H9 (cell line): ENCODE results near the gene MROH2A. TPM values are rescaled to one million over a fixed set of nuclear protein-coding genes. Genes with fewer than 3 reads are reported as not detected.
"Not testable (repeated sequence)": the region's sequence is repeated elsewhere in the genome, so short reads cannot be mapped to it uniquely, and the experiment has no call there.

ENCODE experiments used
- DNase-seq: peaks from one replicate; pipeline ENCODE4 v3.0.0-alpha.2; 2017
- H2AFZ ChIP-seq: one replicate; pipeline ENCODE4 v1.6.1; 2013; ENCODE audit warnings: mild to moderate bottlenecking, low read length, control low read depth, moderate library complexity
- H2AK5ac ChIP-seq: 2 replicates; pipeline ENCODE4 v1.6.1; 2013; ENCODE audit warnings: low read length, control low read depth, mixed read lengths; ENCODE audit not compliant: insufficient read length
- H2BK120ac ChIP-seq: one replicate; pipeline ENCODE4 v1.6.1; 2013; ENCODE audit warnings: low read depth, mild to moderate bottlenecking, low read length, control low read depth, inconsistent platforms; ENCODE audit not compliant: poor library complexity, severe bottlenecking
- H2BK12ac ChIP-seq: 2 replicates; pipeline ENCODE4 v1.6.1; 2013; ENCODE audit warnings: low read length, control low read depth, mixed read lengths, low read depth; ENCODE audit not compliant: insufficient read length
- H2BK15ac ChIP-seq: 2 replicates; pipeline ENCODE4 v1.6.1; 2013; ENCODE audit warnings: low read depth, low read length, control low read depth
- H2BK20ac ChIP-seq: one replicate; pipeline ENCODE4 v1.6.1; 2013; ENCODE audit warnings: low read depth, mild to moderate bottlenecking, low read length, control low read depth, inconsistent platforms; ENCODE audit not compliant: poor library complexity, severe bottlenecking
- H2BK5ac ChIP-seq: 2 replicates; pipeline ENCODE4 v1.6.1; 2013; ENCODE audit warnings: low read length, control low read depth, mixed read lengths; ENCODE audit not compliant: insufficient read length
- H3K14ac ChIP-seq: 2 replicates; pipeline ENCODE4 v1.6.1; 2013; ENCODE audit warnings: low read length, control low read depth; ENCODE audit not compliant: insufficient read depth
- H3K18ac ChIP-seq: 2 replicates; pipeline ENCODE4 v1.6.1; 2013; ENCODE audit warnings: low read depth, mild to moderate bottlenecking, mixed read lengths, low read length, control low read depth; ENCODE audit not compliant: insufficient read length
- H3K23ac ChIP-seq: 2 replicates; pipeline ENCODE4 v1.6.1; 2013; ENCODE audit warnings: low read length, control low read depth, mixed read lengths, low read depth; ENCODE audit not compliant: insufficient read length
- H3K23me2 ChIP-seq: 2 replicates; pipeline ENCODE4 v1.6.1; 2013; ENCODE audit warnings: low read depth, mild to moderate bottlenecking, mixed read lengths, low read length, control low read depth; ENCODE audit not compliant: insufficient read length, poor library complexity, severe bottlenecking
- H3K27ac ChIP-seq: 2 replicates; pipeline ENCODE4 v1.5.1; 2013; ENCODE audit warnings: low read length, control low read depth, mixed read lengths, low read depth; ENCODE audit not compliant: insufficient read length
- H3K27me3 ChIP-seq: 2 replicates; pipeline ENCODE4 v1.6.1; 2013; ENCODE audit warnings: low read length, control low read depth, inconsistent platforms; ENCODE audit not compliant: insufficient read depth
- H3K4ac ChIP-seq: 2 replicates; pipeline ENCODE4 v1.6.1; 2013; ENCODE audit warnings: low read depth, mild to moderate bottlenecking, control low read depth, inconsistent platforms, low read length, moderate library complexity
- H3K4me1 ChIP-seq: 2 replicates; pipeline ENCODE4 v1.6.1; 2013; ENCODE audit warnings: low read length, control low read depth, inconsistent platforms; ENCODE audit not compliant: insufficient read depth
- H3K4me2 ChIP-seq: 2 replicates; pipeline ENCODE4 v1.6.1; 2013; ENCODE audit warnings: low read length, control low read depth, mixed read lengths; ENCODE audit not compliant: insufficient read length, insufficient read depth
- H3K56ac ChIP-seq: 2 replicates; pipeline ENCODE4 v1.6.1; 2013; ENCODE audit warnings: low read depth, mild to moderate bottlenecking, mixed read lengths, low read length, control low read depth; ENCODE audit not compliant: insufficient read length
- H3K79me1 ChIP-seq: 2 replicates; pipeline ENCODE4 v1.6.1; 2013; ENCODE audit warnings: low read depth, mild to moderate bottlenecking, moderate library complexity, low read length, control low read depth, inconsistent platforms; ENCODE audit not compliant: insufficient read depth, poor library complexity, severe bottlenecking
- H3K79me2 ChIP-seq: 2 replicates; pipeline ENCODE4 v1.6.1; 2013; ENCODE audit warnings: low read length, control low read depth, inconsistent platforms; ENCODE audit not compliant: insufficient read depth
- H3K9ac ChIP-seq: 2 replicates; pipeline ENCODE4 v1.6.1; 2013; ENCODE audit warnings: low read length, control low read depth, mixed read lengths; ENCODE audit not compliant: insufficient read length; ENCODE audit errors: extremely low read depth
- H3K9me3 ChIP-seq: one replicate; pipeline ENCODE4 v1.6.1; 2013; ENCODE audit warnings: low read depth, low read length, inconsistent platforms; ENCODE audit not compliant: control insufficient read depth
- H3T11ph ChIP-seq: one replicate; pipeline ENCODE4 v1.6.1; 2013; ENCODE audit warnings: mild to moderate bottlenecking, low read length, control low read depth, inconsistent platforms
- H4K20me1 ChIP-seq: one replicate; pipeline ENCODE4 v1.6.1; 2013; ENCODE audit not compliant: control insufficient read depth, insufficient read length, insufficient read depth
- H4K5ac ChIP-seq: 2 replicates; pipeline ENCODE4 v1.6.1; 2013; ENCODE audit warnings: low read depth, mild to moderate bottlenecking, mixed read lengths, low read length, control low read depth; ENCODE audit not compliant: insufficient read length
- H4K8ac ChIP-seq: replicated peaks from 2 replicates; pipeline ENCODE4 v1.6.1; 2013; ENCODE audit warnings: low read length, control low read depth, mixed read lengths, low read depth; ENCODE audit not compliant: insufficient read length
- H4K91ac ChIP-seq: 2 replicates; pipeline ENCODE4 v1.6.1; 2013; ENCODE audit warnings: low read depth, mild to moderate bottlenecking, moderate library complexity, mixed read lengths, low read length, control low read depth; ENCODE audit not compliant: insufficient read length
- H3K27ac Mint-ChIP-seq, 3 experiments: 2 replicates in 2 of 3; 3 replicates in 1 of 3; pipeline ENCODE4 v1.8.0; 2020 to 2021; ENCODE audit warnings: mixed read lengths in 3 of 3, mild to moderate bottlenecking in 1 of 3, moderate library complexity in 1 of 3
- H3K27me3 Mint-ChIP-seq: 2 replicates; pipeline ENCODE4 v1.8.0; 2021; ENCODE audit warnings: low read depth, mild to moderate bottlenecking, moderate library complexity, mixed read lengths
- H3K36me3 Mint-ChIP-seq, 3 experiments: 2 replicates in 2 of 3; 3 replicates in 1 of 3; pipeline ENCODE4 v1.8.0; 2020 to 2021; ENCODE audit warnings: low read depth in 3 of 3, mixed read lengths in 3 of 3; ENCODE audit not compliant: insufficient read depth in 1 of 3
- H3K4me1 Mint-ChIP-seq, 2 experiments: 2 replicates each; pipeline ENCODE4 v1.8.0; 2020; ENCODE audit warnings: mixed read lengths in 2 of 2
- H3K4me3 Mint-ChIP-seq, 2 experiments: 2 replicates in 1 of 2; 3 replicates in 1 of 2; pipeline ENCODE4 v1.8.0; 2020 to 2021; ENCODE audit warnings: mild to moderate bottlenecking in 2 of 2, mixed read lengths in 2 of 2, moderate library complexity in 1 of 2
- H3K9me3 Mint-ChIP-seq, 2 experiments: 2 replicates in 1 of 2; 3 replicates in 1 of 2; pipeline ENCODE4 v1.8.0; 2020; ENCODE audit warnings: mild to moderate bottlenecking in 2 of 2, mixed read lengths in 2 of 2, moderate library complexity in 1 of 2
- WGBS: extraction: QIAGEN DNeasy Blood & Tissue Kit; methylation state at CpG from one replicate; pipeline ENCODE4 v1.1.7; 2013; ENCODE audit warnings: missing lambda C conversion rate, low lambda C conversion rate, mixed read lengths; ENCODE audit not compliant: insufficient read length; ENCODE audit errors: extremely low coverage; 5-methylcytosine and 5-hydroxymethylcytosine counted together
- total RNA-seq: library from RNA; stranded (reverse); gene quantifications from 2 replicates; pipeline ENCODE4 v1.2.1, GENCODE V29; 2021

Gene MROH2A
- total RNA-seq, 1 experiment from 2014 or later = not detected

DNA sequence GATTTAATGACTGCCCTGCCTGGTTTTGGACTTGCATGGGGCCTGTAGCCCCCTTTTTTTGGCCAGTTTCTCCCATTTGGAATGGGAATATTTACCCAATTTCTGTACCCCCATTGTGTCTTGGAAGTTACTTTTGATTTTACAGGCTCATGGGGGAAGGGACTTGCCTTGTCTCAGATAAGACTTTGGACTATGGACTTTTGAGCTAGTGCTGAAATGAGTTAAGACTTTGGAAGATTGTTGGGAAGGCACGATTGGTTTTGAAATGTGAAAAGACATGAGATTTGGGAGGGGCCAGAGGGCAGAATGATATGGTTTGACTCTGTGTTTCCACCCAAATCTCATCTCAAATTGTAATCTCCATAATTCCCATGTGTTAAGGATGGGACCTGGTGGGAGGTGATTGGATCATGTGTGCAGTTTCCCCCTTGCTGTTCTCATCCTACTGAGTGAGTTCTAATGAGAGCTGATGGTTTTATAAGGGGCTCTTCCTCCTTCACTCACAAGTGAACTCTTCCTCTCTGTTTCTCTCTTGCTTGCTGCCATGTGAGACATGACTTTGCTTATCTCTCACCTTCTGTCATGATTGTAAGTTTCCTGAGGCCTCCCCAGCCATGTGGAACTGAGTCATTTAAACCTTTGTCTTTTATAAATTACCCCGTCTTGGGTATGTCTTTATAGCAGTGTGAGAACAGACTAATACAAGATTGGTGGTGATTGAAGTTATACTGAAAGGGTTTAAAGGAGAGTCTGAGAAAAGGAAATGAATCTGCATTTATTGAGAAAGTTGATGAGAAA lies 26.7 kb upstream of the MROH2A start:
- H3K79me1 ChIP-seq, H4K5ac ChIP-seq, H3K4me1 ChIP-seq, H2BK5ac ChIP-seq, H2BK120ac ChIP-seq, H3K4me1 Mint-ChIP-seq, H3K18ac ChIP-seq, H4K20me1 ChIP-seq, H3K23ac ChIP-seq, H3K14ac ChIP-seq, H2AFZ ChIP-seq, H3K23me2 ChIP-seq, H4K91ac ChIP-seq, H3T11ph ChIP-seq, H3K79me2 ChIP-seq, H3K27ac Mint-ChIP-seq, H2AK5ac ChIP-seq, H2BK20ac ChIP-seq, H2BK12ac ChIP-seq, H3K56ac ChIP-seq, DNase-seq, H2BK15ac ChIP-seq, H3K4me2 ChIP-seq, H4K8ac ChIP-seq, H3K27ac ChIP-seq, H3K4ac ChIP-seq, H3K27me3 ChIP-seq, H3K9me3 ChIP-seq, H3K4me3 Mint-ChIP-seq, H3K9ac ChIP-seq: not testable (repeated sequence)
- Mint-ChIP-seq H3K27me3 (peaks cover 22% of the 10 kb centered on the region), H3K9me3 (peaks cover 44 to 49% of the 10 kb centered on the region in 2 experiments), H3K36me3 (peaks cover 8 to 19% (median 9%) of the 10 kb centered on the region in 3 experiments; a peak in 6 of 7 replicates)
- WGBS = no CpG with 5 or more reads among the region's 2 CpGs
